Lung (tissue), 12 donors: ENCODE data around the gene SLC35E1. TPM values are rescaled to one million over a fixed set of nuclear protein-coding genes. Genes with fewer than 3 reads are reported as not detected.

Experiments used
- ATAC-seq: fragments of 200-7000 bp; cut with Tn5 transposase; one replicate; pipeline ENCODE4 v1.9.1; 2020; ENCODE audit warnings: moderate number of reproducible peaks; ENCODE audit not compliant: insufficient read depth, low FRiP score
- DNase-seq, 3 donors: peaks; one replicate each; pipeline ENCODE4 v3.0.0-alpha.2; 2013 to 2017
- H3K27ac ChIP-seq, 2 donors: one replicate each; pipeline ENCODE4 v1.5.1; 2013; ENCODE audit warnings: mild to moderate bottlenecking in 2 of 2, moderate library complexity in 2 of 2, control low read depth in 1 of 2, inconsistent platforms in 1 of 2, low read depth in 1 of 2, low read length in 1 of 2
- H3K27me3 ChIP-seq, 3 donors: one replicate each; pipeline ENCODE4 v1.5.1; 2013; ENCODE audit warnings: low read length in 2 of 3; ENCODE audit not compliant: control insufficient read depth in 3 of 3, insufficient read depth in 3 of 3
- H3K36me3 ChIP-seq, 4 donors: one replicate each; pipeline ENCODE4 v1.5.1; 2013; ENCODE audit warnings: low read length in 4 of 4, mild to moderate bottlenecking in 1 of 4, moderate library complexity in 1 of 4; ENCODE audit not compliant: control insufficient read depth in 4 of 4, insufficient read depth in 4 of 4
- H3K4me1 ChIP-seq, 5 donors: one replicate each; pipeline ENCODE4 v1.5.1; 2013; ENCODE audit warnings: low read length in 5 of 5, mild to moderate bottlenecking in 2 of 5, moderate library complexity in 1 of 5; ENCODE audit not compliant: control insufficient read depth in 5 of 5, insufficient read depth in 5 of 5
- H3K4me3 ChIP-seq: one replicate; pipeline ENCODE4 v1.5.1; 2013; ENCODE audit warnings: mild to moderate bottlenecking, control low read depth, moderate library complexity
- H3K9ac ChIP-seq, 2 donors: one replicate each; pipeline ENCODE4 v1.5.1; 2013; ENCODE audit warnings: low read length in 2 of 2, control low read depth in 1 of 2; ENCODE audit not compliant: insufficient read depth in 1 of 2
- H3K9me3 ChIP-seq, 4 donors: one replicate each; pipeline ENCODE4 v1.5.1; 2013; ENCODE audit warnings: low read length in 3 of 4, mild to moderate bottlenecking in 1 of 4, moderate library complexity in 1 of 4; ENCODE audit not compliant: control insufficient read depth in 4 of 4, insufficient read depth in 3 of 4
- WGBS, 2 donors: extraction: QIAGEN DNeasy Blood & Tissue Kit; methylation state at CpG; one replicate each; pipeline ENCODE4 v1.1.7; 2013; 5-methylcytosine and 5-hydroxymethylcytosine counted together
- polyA plus RNA-seq, 2 donors: library from polyadenylated mRNA; stranded (reverse); fragments of 200-250 nt; gene quantifications; one replicate each; pipeline ENCODE4 v1.2.1, GENCODE V29; 2013
- total RNA-seq, 2 donors: library from RNA; depleted of rRNA in 1 of 2; stranded (reverse); fragments of >200 nt in 1 of 2; gene quantifications; one replicate each; pipeline ENCODE4 v1.2.1, GENCODE V29; 2014 to 2021
- TF ChIP-seq, protein P1 (sequence below): IDR thresholded peaks from 2 replicates; pipeline ENCODE4 v1.5.1; 2012; ENCODE audit warnings: mild to moderate bottlenecking; ENCODE audit errors: control extremely low read depth, extremely low read depth
- donor health status: control.
- donor health status: control.
- donor health status: Bipolar disorder and iron deficiency.
- donor health status: healthy.
- donor health status: DM: yes; HTN: yes; CAD: no.

Gene SLC35E1
- total and polyA plus RNA-seq, 4 donors = 24.9 to 58.1 (median 33.3) TPM

DNA sequence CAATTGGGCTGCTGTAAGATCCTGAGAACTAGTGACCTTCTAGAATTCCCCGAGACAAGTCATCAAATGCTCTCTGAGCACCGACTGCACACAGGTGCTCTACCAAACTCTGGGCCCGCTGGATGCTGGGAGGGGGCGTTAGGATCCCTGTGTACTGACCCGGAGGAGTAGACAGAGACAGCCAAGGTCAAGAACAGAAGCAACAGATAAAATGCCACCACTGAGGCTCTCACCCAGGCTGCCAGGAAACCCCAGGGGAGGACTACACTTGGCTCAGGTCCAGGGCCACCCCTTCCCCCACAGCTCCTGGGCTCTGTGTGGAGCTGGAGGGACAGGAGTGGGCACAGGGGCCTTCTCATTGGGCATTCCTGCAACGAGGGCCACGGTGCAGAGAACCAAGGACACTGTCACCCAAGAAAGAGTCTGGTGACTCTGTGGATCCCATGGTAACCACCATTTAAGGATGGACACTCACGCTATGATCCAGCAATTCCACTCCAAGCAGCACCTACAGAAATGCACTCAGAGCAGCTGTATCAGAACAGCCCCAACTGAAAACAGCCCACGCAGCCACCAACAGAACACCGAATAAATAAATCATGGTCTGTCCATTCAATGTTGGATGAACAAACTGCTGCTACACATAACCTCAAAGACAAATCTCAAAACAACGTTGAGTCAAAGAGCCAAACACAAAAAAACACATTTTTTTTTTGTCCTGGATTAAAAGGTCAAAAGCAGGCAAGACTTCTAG, 16.8 kb upstream of the SLC35E1 start:
- 73 to 76% methylated on average over 11 of the region's 11 CpGs for WGBS, 2 donors

DNA sequence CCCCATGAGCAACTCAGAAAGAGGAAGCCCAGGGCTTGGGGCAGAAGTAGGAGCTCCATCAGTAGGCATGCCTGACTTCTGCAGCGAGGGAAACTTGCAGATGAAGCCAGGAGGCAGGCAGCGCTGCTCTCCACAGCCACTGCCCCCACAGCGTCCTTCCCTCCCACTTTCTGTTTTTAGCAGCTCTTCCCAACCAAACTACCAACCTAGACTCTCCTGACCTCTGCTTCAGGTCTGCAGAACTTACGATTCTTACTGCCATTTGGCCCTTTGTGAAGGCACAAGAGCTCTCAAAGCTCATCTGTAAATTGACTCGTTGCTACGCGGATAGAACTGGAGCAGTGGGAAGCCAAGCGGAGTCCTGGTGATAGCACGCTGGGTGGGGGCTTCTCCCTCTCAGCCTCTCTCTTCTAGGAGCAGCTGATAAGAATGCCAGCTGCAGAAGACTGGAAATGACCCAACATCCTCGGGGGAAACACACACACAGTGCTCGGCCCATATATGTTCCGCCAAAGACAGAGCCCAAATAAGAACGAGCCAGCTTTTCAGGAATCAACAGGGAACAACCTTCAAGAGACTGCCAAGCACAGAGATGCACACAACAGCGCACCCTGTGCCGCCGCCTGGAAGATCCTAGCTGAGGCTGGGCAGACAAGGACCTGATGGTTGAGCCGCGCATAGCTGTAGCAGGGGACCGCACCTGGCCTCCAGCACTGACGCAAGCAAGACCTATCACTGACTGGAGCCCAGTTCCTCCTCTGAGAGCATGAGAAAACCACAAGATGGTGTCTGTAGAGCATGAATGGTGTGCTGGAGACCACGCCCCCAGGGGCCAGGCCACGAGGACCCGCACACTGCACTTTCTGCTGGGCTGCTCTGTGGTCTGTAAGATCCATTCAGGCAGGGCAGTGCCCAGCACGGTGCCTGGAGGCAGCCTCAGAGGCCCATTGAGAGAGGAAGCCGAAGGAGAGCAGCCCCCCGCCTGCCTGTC, 15.9 kb upstream of the SLC35E1 start:
- ATAC-seq = no peak
- peak; percentile 21 to 59 (median 45) for DNase-seq
- TF ChIP-seq, protein P1, sequence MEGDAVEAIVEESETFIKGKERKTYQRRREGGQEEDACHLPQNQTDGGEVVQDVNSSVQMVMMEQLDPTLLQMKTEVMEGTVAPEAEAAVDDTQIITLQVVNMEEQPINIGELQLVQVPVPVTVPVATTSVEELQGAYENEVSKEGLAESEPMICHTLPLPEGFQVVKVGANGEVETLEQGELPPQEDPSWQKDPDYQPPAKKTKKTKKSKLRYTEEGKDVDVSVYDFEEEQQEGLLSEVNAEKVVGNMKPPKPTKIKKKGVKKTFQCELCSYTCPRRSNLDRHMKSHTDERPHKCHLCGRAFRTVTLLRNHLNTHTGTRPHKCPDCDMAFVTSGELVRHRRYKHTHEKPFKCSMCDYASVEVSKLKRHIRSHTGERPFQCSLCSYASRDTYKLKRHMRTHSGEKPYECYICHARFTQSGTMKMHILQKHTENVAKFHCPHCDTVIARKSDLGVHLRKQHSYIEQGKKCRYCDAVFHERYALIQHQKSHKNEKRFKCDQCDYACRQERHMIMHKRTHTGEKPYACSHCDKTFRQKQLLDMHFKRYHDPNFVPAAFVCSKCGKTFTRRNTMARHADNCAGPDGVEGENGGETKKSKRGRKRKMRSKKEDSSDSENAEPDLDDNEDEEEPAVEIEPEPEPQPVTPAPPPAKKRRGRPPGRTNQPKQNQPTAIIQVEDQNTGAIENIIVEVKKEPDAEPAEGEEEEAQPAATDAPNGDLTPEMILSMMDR = no peak
- Histone ChIP-seq H3K27me3 (no peaks in the 10 kb centered on the region), H3K27ac (peak overlapping the region in 1 of 2 donors; percentile 57), H3K4me3 (no peak overlapping the region), H3K9ac (no peak overlapping the region), H3K36me3 (no peaks in the 10 kb centered on the region), H3K4me1 (peaks cover 16 to 59% (median 34%) of the 10 kb centered on the region in 5 donors), H3K9me3 (no peaks in the 10 kb centered on the region)
- 14 to 22% methylated on average over 26 of the region's 26 CpGs for WGBS, 2 donors

More for the DNA sequence above, 16.8 kb upstream of the SLC35E1 start:
- Histone ChIP-seq H3K9me3 (no peaks in the 10 kb centered on the region), H3K27ac (peak overlapping the region in 1 of 2 donors; percentile 27), H3K4me1 (peaks cover 12 to 58% (median 34%) of the 10 kb centered on the region in 5 donors), H3K27me3 (no peaks in the 10 kb centered on the region), H3K4me3 (no peak overlapping the region), H3K9ac (no peak overlapping the region), H3K36me3 (peaks cover 0 to 3% (median under 1%) of the 10 kb centered on the region in 4 donors)
- TF ChIP-seq, protein P1 = no peak
- no peak for DNase-seq
- no peak for ATAC-seq

DNA sequence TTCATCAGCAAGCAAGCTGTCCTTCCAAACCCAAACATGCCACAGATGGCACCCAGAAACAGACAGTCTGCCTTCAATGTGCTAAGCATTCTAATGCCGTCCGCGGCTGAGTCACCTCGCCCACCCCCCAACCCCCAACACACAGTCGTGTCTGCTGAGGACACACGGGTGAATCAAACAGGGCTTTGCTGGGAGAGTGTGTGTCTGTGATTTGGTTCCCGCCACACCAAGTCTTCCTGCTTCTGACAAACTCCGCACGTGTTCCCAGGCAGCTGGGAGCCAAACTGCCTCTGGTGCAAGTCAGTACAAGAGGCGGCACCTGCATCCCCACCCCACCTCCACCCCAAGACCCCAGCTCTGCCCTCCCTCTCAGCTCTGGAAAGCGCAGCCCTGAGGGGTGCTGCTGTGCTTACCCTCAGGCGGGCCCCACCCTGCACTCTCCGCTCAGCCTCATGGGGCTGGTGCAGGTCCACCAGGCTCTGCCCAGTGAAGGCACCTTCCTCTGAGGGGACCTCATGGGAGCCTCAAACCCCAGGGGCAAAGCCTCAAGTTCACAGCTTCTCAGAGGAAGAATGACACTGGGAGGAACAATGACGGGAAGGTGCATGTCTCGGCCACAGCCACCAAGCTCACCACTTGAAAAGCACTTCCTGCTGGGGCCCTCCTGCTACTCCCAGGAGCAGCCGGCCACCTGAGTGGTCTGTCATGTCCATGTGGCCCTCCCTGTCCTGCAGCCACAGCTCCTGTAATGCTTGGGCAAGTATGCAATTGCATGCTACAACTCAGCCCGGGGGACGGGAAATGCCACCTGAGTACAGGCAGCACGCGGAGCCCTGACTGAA, 15.0 kb upstream of the SLC35E1 start:
- DNase-seq = peak in 1 of 3 donors; percentile 12
- TF ChIP-seq, protein P1 = no peak
- peak overlapping the region in 1 of 2 donors; percentile 73 for H3K27ac ChIP-seq
- ATAC-seq = no peak
- H3K36me3 ChIP-seq = peaks cover 0 to under 1% (median 0%) of the 10 kb centered on the region in 4 donors
- H3K4me1 ChIP-seq = peaks cover 16 to 62% (median 34%) of the 10 kb centered on the region in 5 donors
- H3K4me3 ChIP-seq = no peak overlapping the region
- H3K9ac ChIP-seq = no peak overlapping the region
- WGBS, 2 donors = 35 to 44% methylated on average over 20 of the region's 20 CpGs
- H3K27me3 ChIP-seq = no peaks in the 10 kb centered on the region
- H3K9me3 ChIP-seq = no peaks in the 10 kb centered on the region
